ENCODE data around the gene KRTAP19-2.

DNA sequence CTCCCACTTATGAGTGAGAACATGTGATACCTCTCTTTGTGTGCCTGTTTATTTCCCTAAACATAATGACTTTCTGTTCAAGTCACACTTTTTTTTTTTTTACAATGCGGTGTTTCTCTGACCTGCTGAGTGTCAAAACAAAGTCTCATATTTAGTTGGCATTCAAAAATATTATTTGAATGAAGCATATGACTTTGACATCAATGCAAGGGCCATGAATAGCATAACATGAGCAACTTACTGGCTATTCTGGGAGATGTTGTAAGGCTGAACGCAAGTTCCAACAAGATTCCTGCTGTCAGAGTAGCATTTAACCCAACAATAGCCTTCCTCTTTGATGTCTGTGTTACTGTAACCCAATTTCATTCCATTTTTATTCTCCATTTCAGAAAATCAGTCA is 5.1 kb downstream of the KRTAP19-2 start:
- TF ChIP-seq, protein P1, sequence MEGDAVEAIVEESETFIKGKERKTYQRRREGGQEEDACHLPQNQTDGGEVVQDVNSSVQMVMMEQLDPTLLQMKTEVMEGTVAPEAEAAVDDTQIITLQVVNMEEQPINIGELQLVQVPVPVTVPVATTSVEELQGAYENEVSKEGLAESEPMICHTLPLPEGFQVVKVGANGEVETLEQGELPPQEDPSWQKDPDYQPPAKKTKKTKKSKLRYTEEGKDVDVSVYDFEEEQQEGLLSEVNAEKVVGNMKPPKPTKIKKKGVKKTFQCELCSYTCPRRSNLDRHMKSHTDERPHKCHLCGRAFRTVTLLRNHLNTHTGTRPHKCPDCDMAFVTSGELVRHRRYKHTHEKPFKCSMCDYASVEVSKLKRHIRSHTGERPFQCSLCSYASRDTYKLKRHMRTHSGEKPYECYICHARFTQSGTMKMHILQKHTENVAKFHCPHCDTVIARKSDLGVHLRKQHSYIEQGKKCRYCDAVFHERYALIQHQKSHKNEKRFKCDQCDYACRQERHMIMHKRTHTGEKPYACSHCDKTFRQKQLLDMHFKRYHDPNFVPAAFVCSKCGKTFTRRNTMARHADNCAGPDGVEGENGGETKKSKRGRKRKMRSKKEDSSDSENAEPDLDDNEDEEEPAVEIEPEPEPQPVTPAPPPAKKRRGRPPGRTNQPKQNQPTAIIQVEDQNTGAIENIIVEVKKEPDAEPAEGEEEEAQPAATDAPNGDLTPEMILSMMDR (IDR thresholded peaks at IDR 0.05), result no peak
- no peak for TF ChIP-seq POLR2AphosphoS5 (IDR thresholded peaks at IDR 0.05; ENCODE audit: low read depth, low read length)
- TF ChIP-seq, protein P2, sequence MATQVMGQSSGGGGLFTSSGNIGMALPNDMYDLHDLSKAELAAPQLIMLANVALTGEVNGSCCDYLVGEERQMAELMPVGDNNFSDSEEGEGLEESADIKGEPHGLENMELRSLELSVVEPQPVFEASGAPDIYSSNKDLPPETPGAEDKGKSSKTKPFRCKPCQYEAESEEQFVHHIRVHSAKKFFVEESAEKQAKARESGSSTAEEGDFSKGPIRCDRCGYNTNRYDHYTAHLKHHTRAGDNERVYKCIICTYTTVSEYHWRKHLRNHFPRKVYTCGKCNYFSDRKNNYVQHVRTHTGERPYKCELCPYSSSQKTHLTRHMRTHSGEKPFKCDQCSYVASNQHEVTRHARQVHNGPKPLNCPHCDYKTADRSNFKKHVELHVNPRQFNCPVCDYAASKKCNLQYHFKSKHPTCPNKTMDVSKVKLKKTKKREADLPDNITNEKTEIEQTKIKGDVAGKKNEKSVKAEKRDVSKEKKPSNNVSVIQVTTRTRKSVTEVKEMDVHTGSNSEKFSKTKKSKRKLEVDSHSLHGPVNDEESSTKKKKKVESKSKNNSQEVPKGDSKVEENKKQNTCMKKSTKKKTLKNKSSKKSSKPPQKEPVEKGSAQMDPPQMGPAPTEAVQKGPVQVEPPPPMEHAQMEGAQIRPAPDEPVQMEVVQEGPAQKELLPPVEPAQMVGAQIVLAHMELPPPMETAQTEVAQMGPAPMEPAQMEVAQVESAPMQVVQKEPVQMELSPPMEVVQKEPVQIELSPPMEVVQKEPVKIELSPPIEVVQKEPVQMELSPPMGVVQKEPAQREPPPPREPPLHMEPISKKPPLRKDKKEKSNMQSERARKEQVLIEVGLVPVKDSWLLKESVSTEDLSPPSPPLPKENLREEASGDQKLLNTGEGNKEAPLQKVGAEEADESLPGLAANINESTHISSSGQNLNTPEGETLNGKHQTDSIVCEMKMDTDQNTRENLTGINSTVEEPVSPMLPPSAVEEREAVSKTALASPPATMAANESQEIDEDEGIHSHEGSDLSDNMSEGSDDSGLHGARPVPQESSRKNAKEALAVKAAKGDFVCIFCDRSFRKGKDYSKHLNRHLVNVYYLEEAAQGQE (IDR thresholded peaks at IDR 0.05; ENCODE audit: insufficient read depth in 1 of 2, low read depth in 2 of 2, low read length in 1 of 2), result no peak
- TF ChIP-seq SIN3A (IDR thresholded peaks at IDR 0.05; ENCODE audit: borderline replicate concordance, insufficient read depth, low read depth, low read length), result no peak
- TF ChIP-seq TCF7L2 (IDR thresholded peaks at IDR 0.05; ENCODE audit: low read depth, low read length), result no peak
